Epithelial cell of proximal tubule (primary cell): ENCODE measurements around the gene PTPN23. TPM values are rescaled to one million over a fixed set of nuclear protein-coding genes. Genes with fewer than 3 reads are reported as not detected.
A peak's percentile ranks its signal among the peaks of the same experiment; 100 is the strongest.

Experiments
- DNase-seq: peaks from one replicate; pipeline ENCODE4 v3.0.0-alpha.2; 2011; ENCODE audit warnings: low read depth
- H3K4me3 ChIP-seq: 2 replicates; pipeline ENCODE4 v1.5.1; 2011; ENCODE audit warnings: low read depth, mild to moderate bottlenecking, low read length
- CTCF ChIP-seq: conservative IDR thresholded peaks from 2 replicates; pipeline ENCODE4 v1.5.1; 2012; ENCODE audit warnings: low read depth, mild to moderate bottlenecking, low read length
- total RNA-seq: library from RNA; depleted of rRNA; stranded (reverse); fragments of >200 nt; gene quantifications from 2 replicates; pipeline ENCODE4 v1.2.3, GENCODE V29; 2015

The PTPN23 gene
- total RNA-seq, 1 donor from 2014 or later = 15.0 TPM

GRCh38 chr3:47380026-47380600 is 708 bp upstream of the PTPN23 start:
- TF ChIP-seq CTCF = no peak
- peak overlapping the region; percentile 99 for H3K4me3 ChIP-seq
- no peak for DNase-seq

- no peak for DNase-seq
Measured at GRCh38 chr3:47381317-47382157, 716 bp downstream of the PTPN23 start.

GRCh38 chr3:47384425-47384824 is 3.6 kb downstream of the PTPN23 start:
- no peak overlapping the region for H3K4me3 ChIP-seq
- no peak for DNase-seq
- no peak for TF ChIP-seq CTCF

More at GRCh38 chr3:47381317-47382157, 716 bp downstream of the PTPN23 start:
- H3K4me3 ChIP-seq = peak overlapping the region; percentile 99
- no peak for TF ChIP-seq CTCF

DNA sequence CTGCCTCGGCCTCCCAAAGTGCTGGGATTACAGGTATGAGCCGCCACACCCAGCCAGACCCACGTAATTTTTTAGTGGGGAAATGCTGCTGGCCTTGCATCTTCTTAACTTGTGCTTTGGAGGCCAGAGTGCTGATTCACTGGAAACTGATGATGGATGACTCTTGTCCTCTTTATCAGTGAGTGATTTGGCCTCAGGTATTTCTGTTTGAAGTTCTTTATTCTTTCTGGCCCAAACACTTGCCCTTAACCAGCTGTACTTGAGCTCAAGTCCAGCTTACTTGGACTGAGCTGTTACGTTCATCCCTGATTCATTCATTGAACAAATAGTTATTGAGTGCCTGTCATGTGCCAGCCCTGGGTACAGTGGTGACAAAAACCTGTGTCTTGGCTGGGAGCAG is 4.2 kb downstream of the PTPN23 start:
- no peak for DNase-seq

DNA sequence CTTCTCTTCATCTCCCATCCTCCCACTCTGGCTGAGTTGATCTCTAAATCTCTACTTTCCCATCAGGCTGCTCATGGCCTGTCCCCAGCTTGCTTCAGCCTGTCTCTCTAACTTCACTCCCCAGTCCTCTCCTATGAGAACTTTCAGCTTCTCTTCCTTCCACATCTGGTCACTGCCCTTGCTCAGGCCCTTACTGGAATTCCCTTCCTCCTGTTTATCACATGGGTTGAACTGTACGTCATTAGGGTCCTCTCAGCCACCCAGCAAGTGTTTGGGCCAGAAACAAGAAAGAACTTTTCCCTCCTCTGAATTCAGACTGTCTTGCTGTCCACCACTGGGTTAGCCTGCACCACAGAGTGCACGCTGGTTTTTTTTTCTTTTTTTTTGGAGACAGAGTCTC is 5.0 kb downstream of the PTPN23 start:
- TF ChIP-seq CTCF = no peak
- no peak for DNase-seq
- H3K4me3 ChIP-seq = no peak overlapping the region

More for the DNA sequence above, 4.2 kb downstream of the PTPN23 start:
- no peak overlapping the region for H3K4me3 ChIP-seq
- TF ChIP-seq CTCF = no peak

GRCh38 chr3:47392933-47393332 is 12.1 kb downstream of the PTPN23 start:
- no peak for TF ChIP-seq CTCF
- H3K4me3 ChIP-seq = no peak overlapping the region
- no peak for DNase-seq
